Measurements from ENCODE around the gene PAX3. TPM values are rescaled to one million over a fixed set of nuclear protein-coding genes. Genes with fewer than 3 reads are reported as not detected.

The PAX3 gene
- total and polyA plus RNA-seq, 2 donors from 2014 or later (not counting 2 experiments from before 2014, with no cell fraction given), result not detected

Other genes starting within 250 kb of the PAX3 start
- gene SGPP2, start 125.5 kb upstream of the PAX3 start, total RNA-seq, result 0.07 and 0.14 TPM in 2 replicates
- gene SGPP2, start 125.5 kb upstream of the PAX3 start, polyA plus RNA-seq, result 0.01 and 0.03 TPM in 2 replicates